ACHN (cell line): ENCODE results near the gene NUDT16L1.

Experiments
- DNase-seq: peaks from one replicate; pipeline ENCODE4 v3.0.0-alpha.2; 2015
- in situ Hi-C: cut with HindIII; loops from 2 replicates; pipeline ENCODE4 v1.10.0; 2017; ENCODE audit warnings: low sequenced_read_pairs, low pct_ligation_motif_present, low pct_unique_long_range_greater_than_20kb

Gene NUDT16L1

DNA sequence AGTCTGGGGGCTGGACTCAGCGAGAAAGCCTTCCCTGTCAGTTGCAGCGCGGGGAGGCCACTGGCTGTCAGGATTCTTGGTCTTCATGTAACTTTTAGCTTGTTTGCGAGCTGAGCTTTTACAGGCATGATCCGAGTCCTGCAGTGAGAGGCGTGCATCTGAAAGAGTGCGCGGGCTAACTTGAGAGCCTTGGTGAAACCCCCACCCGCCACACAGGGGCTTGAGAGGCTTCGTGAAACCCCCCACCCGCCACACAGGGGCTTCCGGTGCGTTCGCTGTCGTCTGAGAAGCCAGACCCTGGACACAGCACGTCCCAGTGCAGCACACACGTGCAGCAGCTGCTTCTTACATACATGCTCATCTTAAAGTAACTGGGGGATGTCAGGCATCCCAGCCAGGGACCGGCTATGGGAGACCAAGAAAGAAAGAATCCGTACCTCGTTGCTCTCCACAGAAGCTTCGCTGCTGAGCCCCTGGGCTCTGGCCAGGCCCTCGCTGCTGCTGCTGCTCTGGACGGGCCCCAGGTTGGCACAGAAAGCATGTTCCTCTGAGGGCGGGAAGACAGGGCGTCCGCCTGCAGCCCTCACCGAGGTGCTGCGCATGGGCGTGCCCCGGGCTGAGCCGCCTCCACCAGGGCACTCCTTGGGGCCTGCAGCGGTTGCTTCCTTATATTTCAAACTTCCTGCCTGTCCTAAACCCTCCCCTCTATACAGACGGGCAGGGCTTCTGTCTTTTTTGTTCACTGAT, 7.8 kb downstream of the NUDT16L1 start:
- DNase-seq = no peak
- in situ Hi-C loops = no loop called here

DNA sequence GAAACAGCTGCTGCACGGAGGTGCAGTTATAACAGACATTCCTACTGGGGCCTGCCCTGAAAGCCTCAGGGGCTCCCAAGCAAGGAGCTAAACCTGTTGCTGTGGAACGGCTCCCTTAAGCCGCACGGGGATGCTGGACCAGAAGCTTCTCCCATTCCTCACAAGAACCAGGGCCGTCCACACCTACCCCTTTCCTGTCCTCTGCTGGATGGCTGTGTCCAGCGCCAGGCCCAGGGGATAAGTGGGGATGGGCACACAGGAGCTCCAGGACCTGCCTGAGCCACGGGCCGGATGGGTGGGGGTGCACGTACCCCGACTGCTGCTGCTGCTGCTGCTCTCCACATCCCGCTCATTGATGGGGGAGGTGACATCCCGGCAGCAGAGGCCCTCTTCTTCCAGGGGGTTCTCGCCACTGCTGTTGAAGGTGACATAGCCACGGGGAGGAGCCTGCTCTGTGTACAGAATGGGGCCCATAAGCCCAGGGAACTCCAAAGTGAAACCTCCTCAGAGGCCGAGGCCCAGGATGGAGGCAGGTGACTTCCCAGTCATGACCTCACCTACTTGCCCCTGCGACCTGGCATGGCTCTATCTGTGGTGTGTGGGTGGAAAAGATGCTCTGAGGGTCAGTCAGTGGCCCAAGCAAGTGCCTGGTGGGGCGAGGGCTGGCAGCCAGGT, 8.6 kb downstream of the NUDT16L1 start:
- DNase-seq = no peak
- in situ Hi-C loops = no loop called here

DNA sequence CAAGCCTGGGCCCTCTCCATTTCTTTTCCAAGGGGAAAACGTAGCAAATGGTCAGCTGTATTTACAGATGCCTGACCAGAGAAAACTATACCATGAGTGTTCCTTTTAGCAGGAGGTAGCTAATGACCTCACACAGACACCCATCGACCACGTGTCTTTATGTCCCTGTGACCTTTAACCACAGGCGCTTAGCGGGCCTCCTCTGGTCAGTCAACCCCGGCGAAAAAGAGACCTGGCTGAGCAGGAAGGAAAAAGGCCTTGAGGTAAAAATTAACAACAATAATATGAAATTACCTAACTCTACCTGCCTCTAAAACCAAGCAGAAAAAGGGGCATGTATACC, 9.1 kb downstream of the NUDT16L1 start:
- in situ Hi-C loops = no loop called here
- peak; percentile 27 for DNase-seq

GRCh38 chr16:4703906-4704305, 10.5 kb downstream of the NUDT16L1 start:
- no peak for DNase-seq
- in situ Hi-C loops = no loop called here

- in situ Hi-C loops = no loop called here
Observed at GRCh38 chr16:4704491-4704890, 11.1 kb downstream of the NUDT16L1 start.

GRCh38 chr16:4704913-4705312, 11.6 kb downstream of the NUDT16L1 start:
- in situ Hi-C loops = no loop called here

More at GRCh38 chr16:4704491-4704890, 11.1 kb downstream of the NUDT16L1 start:
- DNase-seq = no peak

DNA sequence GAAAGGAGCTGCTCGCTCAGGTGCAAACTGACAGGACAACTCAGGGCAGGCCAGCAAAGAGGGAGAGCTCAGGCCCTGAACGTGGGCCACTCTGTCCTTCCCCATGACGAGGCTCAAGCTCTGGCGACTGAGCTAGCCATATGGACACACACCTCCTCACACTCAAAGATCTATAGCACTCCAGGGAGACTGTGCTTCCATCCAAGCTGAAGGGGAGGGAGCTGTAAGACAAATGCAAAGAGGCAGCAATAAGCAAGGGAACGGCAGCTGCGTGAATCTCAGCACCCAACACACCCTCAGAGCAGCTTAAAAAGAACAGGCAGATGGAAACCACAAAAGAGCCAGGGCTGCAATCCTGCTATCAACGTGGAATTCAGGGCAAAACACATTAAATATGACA, 13.5 kb downstream of the NUDT16L1 start:
- in situ Hi-C loops = no loop called here
- no peak for DNase-seq

More at GRCh38 chr16:4704913-4705312, 11.6 kb downstream of the NUDT16L1 start:
- no peak for DNase-seq

GRCh38 chr16:4709481-4709880, 16.1 kb downstream of the NUDT16L1 start:
- no peak for DNase-seq
- in situ Hi-C loops = no loop called here

DNA sequence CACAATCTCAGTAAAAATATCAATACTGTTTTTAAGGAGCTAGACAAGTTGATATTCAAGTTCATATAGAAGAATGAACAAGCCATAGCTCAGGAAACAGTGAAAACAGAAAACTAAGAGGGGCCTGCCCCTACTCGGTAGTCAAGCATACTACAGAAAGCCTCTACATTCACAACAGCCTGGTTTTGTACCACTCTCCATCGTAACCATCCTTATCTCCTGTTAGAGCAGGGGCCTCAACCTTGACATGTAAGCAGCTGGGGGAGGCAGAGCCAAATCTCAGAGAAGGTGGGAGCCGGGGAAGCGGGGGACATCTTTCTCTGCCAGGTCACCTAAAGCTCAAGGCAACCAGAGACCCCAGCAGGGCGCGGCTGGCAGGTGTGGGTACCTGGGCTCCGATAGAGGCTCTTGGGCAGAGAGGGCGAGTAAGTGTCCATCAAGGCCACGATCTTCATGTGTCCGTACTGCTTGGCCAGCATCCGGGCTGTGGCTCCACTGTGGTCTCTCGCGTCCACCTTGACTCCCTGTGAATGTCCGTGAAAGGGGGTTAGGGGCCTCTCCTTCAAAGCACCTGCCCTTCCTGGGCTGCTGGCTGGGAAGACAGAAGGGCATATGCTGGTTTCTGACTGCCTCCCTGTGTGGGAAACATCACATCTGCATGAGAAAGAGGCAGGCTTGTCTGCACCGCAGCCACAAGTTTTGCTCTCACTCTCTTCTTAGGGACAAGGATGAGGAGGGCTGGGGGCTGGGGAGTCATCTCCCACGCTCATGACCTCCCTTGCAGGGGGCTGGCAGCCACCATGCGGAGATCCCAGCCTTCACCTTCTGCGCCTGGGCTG, 20.5 kb downstream of the NUDT16L1 start:
- DNase-seq = no peak
- in situ Hi-C loops = no loop called here

DNA sequence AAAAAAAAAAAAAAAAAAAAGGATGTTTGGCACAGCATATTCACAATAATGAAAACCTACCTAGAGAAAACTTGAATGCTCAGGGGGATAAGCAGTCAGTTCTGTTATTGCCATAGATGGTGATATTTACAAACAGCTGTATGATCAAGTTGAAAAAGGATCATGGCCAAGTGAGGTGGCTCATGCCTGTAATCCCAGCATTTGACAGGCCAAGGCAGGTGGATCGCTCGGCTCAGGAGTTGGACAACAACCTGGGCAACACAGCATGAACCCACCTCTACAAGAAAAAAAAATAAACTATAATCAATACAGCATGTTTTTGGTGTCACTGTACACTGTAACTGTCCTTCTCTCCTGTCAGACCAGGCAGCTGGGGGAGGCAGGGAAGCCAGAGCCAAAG, 21.6 kb downstream of the NUDT16L1 start:
- DNase-seq = no peak
- in situ Hi-C loops = no loop called here

GRCh38 chr16:4718466-4718865, 25.1 kb downstream of the NUDT16L1 start:
- in situ Hi-C loops = no loop called here
- no peak for DNase-seq

DNA sequence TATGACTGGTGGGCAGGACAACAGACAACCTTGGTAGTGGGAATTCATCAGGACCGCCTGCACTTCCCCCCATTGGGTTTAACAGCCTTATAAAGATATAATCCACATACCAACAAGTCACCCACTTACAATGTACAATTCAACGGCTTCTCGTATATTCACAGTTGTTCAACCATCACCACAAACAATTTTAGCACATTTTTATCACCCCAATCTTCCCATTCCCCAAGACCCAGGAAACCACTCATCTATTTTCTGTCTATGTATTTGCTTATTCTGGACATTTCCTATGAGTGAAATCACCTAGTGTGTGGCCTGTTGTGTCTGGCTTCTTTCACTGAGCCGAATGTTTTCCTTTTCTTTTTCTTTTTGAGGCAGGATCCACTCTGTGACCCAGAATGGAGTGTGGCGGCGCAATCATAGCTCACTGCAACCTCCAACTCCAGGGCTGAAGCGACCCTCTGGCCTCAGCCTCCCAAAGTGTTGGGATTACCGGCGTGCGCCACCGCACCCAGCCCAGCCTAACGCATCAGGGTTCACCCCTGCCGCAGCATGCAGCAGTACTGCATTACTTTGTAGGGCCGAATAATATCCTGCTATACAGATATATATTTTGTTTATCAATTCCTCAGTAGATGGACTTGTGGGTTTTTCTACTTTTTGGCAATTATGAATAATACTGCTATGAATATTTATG, 29.9 kb downstream of the NUDT16L1 start:
- in situ Hi-C loops = no loop called here
- DNase-seq = no peak

- DNase-seq = no peak
- in situ Hi-C loops = no loop called here
Observed at GRCh38 chr16:4724661-4725270, 31.4 kb downstream of the NUDT16L1 start.

- no peak for DNase-seq
- in situ Hi-C loops = no loop called here
Observed at GRCh38 chr16:4726616-4727015, 33.3 kb downstream of the NUDT16L1 start.

DNA sequence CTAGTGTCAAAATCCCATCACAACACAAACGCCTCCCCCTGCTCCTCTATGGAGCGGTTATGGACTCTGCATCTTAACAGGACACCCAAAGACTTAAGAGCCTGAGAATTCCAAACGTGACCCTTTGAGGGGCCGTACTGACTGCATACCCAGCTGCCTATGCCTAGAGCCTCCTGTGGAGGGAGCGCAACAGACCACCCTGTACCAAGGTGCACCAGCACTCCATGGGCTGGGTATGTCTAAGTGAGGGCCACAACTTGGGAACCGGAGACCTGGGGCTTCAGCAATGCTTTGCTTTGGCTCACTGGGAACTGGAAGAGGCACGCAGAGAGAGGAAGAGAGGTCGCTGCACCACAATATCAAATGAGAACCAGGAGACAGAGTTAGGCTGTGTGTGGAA, 35.3 kb downstream of the NUDT16L1 start:
- in situ Hi-C loops = no loop called here
- DNase-seq = no peak

DNA sequence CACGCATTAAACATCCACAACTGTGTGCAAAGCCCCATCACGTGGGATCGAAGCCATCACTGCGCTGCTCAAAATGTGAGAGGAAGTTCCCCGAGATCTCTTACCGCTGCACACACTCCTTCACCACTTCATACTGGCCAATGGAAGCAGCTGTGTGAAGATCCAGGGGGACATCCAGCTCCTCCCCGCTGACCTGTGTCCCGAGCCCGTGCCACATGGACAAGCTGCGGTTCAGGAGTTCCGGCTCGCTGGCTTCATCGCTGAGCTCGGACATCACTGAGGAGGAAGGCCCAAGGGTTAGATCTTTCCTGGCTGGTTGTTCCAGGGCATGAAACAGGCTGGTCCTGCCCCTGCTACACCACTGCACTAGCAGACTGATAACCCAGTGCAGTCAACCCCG, 36.5 kb downstream of the NUDT16L1 start:
- in situ Hi-C loops = no loop called here
- DNase-seq = no peak

GRCh38 chr16:4733211-4733742, 39.9 kb downstream of the NUDT16L1 start:
- in situ Hi-C loops = no loop called here
- no peak for DNase-seq

DNA sequence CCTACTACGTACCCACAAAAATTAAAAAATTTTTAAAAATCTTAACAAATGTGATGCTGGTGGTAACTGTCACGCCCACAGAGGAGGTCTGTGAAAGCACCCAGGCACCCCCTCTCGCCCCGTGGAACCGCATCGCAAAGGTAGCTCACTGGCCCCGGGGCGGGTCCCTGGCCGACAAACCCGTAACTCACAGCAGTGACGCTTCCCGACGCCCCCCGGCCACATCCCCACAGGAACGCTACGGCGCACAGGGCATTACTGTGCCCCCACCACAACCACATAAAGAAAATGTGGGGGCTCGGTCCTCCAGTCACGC, 40.3 kb downstream of the NUDT16L1 start:
- in situ Hi-C loops = no loop called here
- peak; percentile 13 for DNase-seq
